Heart left ventricle (tissue), 16 donors: Measurements from ENCODE around the gene PPA1. TPM values are rescaled to one million over a fixed set of nuclear protein-coding genes. Genes with fewer than 3 reads are reported as not detected.

Experiments used
- ATAC-seq, 4 donors: fragments of 200-7000 bp; cut with Tn5 transposase; one replicate each; pipeline ENCODE4 v1.9.1; 2020 to 2022; ENCODE audit warnings: moderate library complexity in 4 of 4, mild to moderate bottlenecking in 3 of 4, moderate number of reproducible peaks in 1 of 4
- DNase-seq, 5 donors: peaks; one replicate each; pipeline ENCODE4 v3.0.0-alpha.2; 2020
- H3K27ac ChIP-seq, 12 donors: fragments of 200-600 bp; sonication (generic) in 4 of 12; one replicate each; pipeline versions ENCODE4 v1.5.0 to v1.8.0; 2016 to 2022; ENCODE audit warnings: mild to moderate bottlenecking in 2 of 12
- H3K27me3 ChIP-seq, 9 donors: fragments of 200-600 bp; sonication (generic) in 2 of 9; one replicate each; pipeline versions ENCODE4 v1.5.1 to v1.8.0; 2016 to 2022; ENCODE audit warnings: mild to moderate bottlenecking in 3 of 9
- H3K36me3 ChIP-seq, 9 donors: fragments of 200-600 bp; sonication (generic) in 2 of 9; one replicate each; pipeline versions ENCODE4 v1.5.0 to v1.8.0; 2018 to 2022; ENCODE audit warnings: mild to moderate bottlenecking in 2 of 9
- H3K4me1 ChIP-seq, 12 donors: fragments of 200-600 bp; sonication (generic) in 4 of 12; one replicate each; pipeline versions ENCODE4 v1.5.0 to v1.8.0; 2016 to 2022; ENCODE audit warnings: mild to moderate bottlenecking in 3 of 12
- H3K4me3 ChIP-seq, 12 donors: fragments of 200-600 bp; sonication (generic) in 4 of 12; one replicate each; pipeline versions ENCODE4 v1.5.0 to v1.8.0; 2017 to 2022; ENCODE audit warnings: mild to moderate bottlenecking in 9 of 12, moderate library complexity in 4 of 12
- H3K9me3 ChIP-seq, 12 donors: fragments of 200-600 bp; sonication (generic) in 4 of 12; one replicate each; pipeline versions ENCODE4 v1.5.0 to v1.8.0; 2016 to 2022; ENCODE audit warnings: mild to moderate bottlenecking in 1 of 12
- CTCF ChIP-seq, 12 donors: fragments of 200-600 bp; sonication (generic) in 4 of 12; IDR thresholded peaks; one replicate each; pipeline versions ENCODE4 v1.5.0 to v1.8.0; 2018 to 2022; ENCODE audit warnings: antibody characterized with exemption in 12 of 12, mild to moderate bottlenecking in 5 of 12
- POLR2A ChIP-seq, 2 donors: fragments of 450-650 bp; IDR thresholded peaks; one replicate each; pipeline ENCODE4 v1.6.1; 2017; ENCODE audit warnings: antibody characterized with exemption in 2 of 2, mild to moderate bottlenecking in 2 of 2, moderate library complexity in 2 of 2
- WGBS, 4 donors: extraction: QIAGEN DNeasy Blood & Tissue Kit in 2 of 4; methylation state at CpG; one replicate each; pipeline versions ENCODE4 v1.1.5 to v1.1.7; 2013 to 2018; 5-methylcytosine and 5-hydroxymethylcytosine counted together
- intact Hi-C, 10 donors: fragments of 100-400 bp; cut with DNase I; formaldehyde crosslinking; loops; one replicate each; pipeline versions ENCODE4 v1.11.1 to v1.14.2; 2022
- long read RNA-seq, 3 donors: library from polyadenylated mRNA; unstranded; transcript quantifications; one replicate each; pipeline ENCODE4 v2.0.0, GENCODE V29; 2020 to 2021
- polyA plus RNA-seq, 2 donors: library from polyadenylated mRNA; stranded (reverse); fragments of 200-250 nt; gene quantifications; one replicate each; pipeline ENCODE4 v1.2.3, GENCODE V29; 2013
- total RNA-seq, 9 donors: library from RNA; depleted of rRNA in 2 of 9; stranded (reverse); fragments of >200 nt in 2 of 9; fragmentation: NEBNext Ultra II Directional in 3 of 9; extraction: Animal tissue kit (Norgen Biotek cat#: 25700) in 3 of 9; gene quantifications; one replicate each; pipeline versions ENCODE4 v1.1.0 to v1.2.4, GENCODE V29; 2016 to 2023
- donor health status: ischemic (EF 13 %, LVEDD 7.1; RV severe dilation, severe dysfunction).
- donor health status: healthy with polysubstance abuse.
- donor health status: DM: no; HTN: yes; CAD: no.
- donor health status: DM: no; HTN: no; CAD: no.
- donor health status: ischemic (EF 25% LVEDD 6.9; RV normal size, moderate dysfunction).
- donor health status: ischemic (EF 25% LVEDD 5.7; RV mildly dilated, moderate dysfunction).
- donor health status: healthy.
- donor health status: DM: yes; HTN: yes; CAD: no.
- donor health status: ischemic (EF 35%, LVEDD 5.7; RV mildly dilated, moderate dysfunction).
- donor health status: nonischemic (EF 11% LVEDD 7.7; RV severe dilation, severe dysfunction).
- donor health status: DM: yes; HTN: yes; CAD: no.
- donor health status: PGD.
- donor health status: ischemic (EF 29% LVEDD 5.4; RV normal size, mild dysfunction).
- donor health status: nonischemic (EF 23%, LVEDD 6.1; RV moderate dilation, normal function).

Gene PPA1
- 100 to 1,000 TPM in 3 of 9 donors, 10 to 100 TPM in 6; 61.1 to 151 (median 81.0) TPM for total RNA-seq
- 100 to 1,000 TPM in 1 of 2 donors, 10 to 100 TPM in 1; 89.5 to 143 TPM for polyA plus RNA-seq
- long read RNA-seq, donor 1, transcript PPA1-202 (11 exons, 1,295 nt) = major isoform, 83 of 85 reads
- long read RNA-seq, donor 1, partial matches to known transcripts = 1 of 85 reads
- long read RNA-seq, donor 1, other reads (novel, unspliced or antisense) = 1 of 85 reads
- long read RNA-seq, donor 2, transcript PPA1-202 (11 exons, 1,295 nt) = major isoform, 481 of 489 reads
- long read RNA-seq, donor 2, partial matches to known transcripts = 5 of 489 reads
- long read RNA-seq, donor 2, other reads (novel, unspliced or antisense) = 3 of 489 reads
- long read RNA-seq, donor 3, transcript PPA1-202 (11 exons, 1,295 nt) = major isoform, 99 of 102 reads
- long read RNA-seq, donor 3, partial matches to known transcripts = 3 of 102 reads
- long read RNA-seq, donor 3, other reads (novel, unspliced or antisense) = 0 of 102 reads

- Histone ChIP-seq H3K4me3 (peak within 1 kb of the TSS; percentile 65 to 94 (median 83)), H3K9me3 (no peaks in the 10 kb centered on the region), H3K36me3 (peaks cover 0 to 21% (median 12%) of the 10 kb centered on the region in 9 donors), H3K4me1 (peaks cover 0 to 42% (median 12%) of the 10 kb centered on the region in 12 donors), H3K27me3 (no peaks in the 10 kb centered on the region), H3K27ac (peak within 1 kb of the TSS; percentile 25 to 89 (median 78))
- intact Hi-C loops = loop anchor here in 2 of 10 donors (2.0 to 5.0 kb wide), 2 partner anchors 63 to 129 kb away; no protein-coding TSS in a partner anchor
- DNase-seq (peak; percentile 99 to 100 (median 99)), ATAC-seq (peak; percentile 99 to 100 (median 99))
- TF ChIP-seq POLR2A (IDR thresholded peaks at IDR 0.05) (peak in 1 of 2 donors; percentile 94), CTCF (IDR thresholded peaks at IDR 0.05) (peak in 5 of 12 donors; percentile 2 to 23 (median 7))
- 0 to 2% (median 1%) methylated on average over 24 to 74 of the region's 74 CpGs for WGBS, 4 donors
Measured at GRCh38 chr10:70233109-70233938, at the start of gene PPA1. TSS of gene PPA1 (minus strand) at chr10:70233429. CDS start at chr10:70233327, 102 bp downstream.

- no peak for ATAC-seq
- Histone ChIP-seq H3K9me3 (no peaks in the 10 kb centered on the region), H3K27ac (no peak overlapping the region), H3K27me3 (peaks cover 5 to 44% (median 32%) of the 10 kb centered on the region in 9 donors), H3K4me1 (peaks cover 0 to 25% (median 6%) of the 10 kb centered on the region in 12 donors), H3K4me3 (no peak overlapping the region), H3K36me3 (no peaks in the 10 kb centered on the region)
- WGBS, 4 donors = 80 to 95% (median 85%) methylated on average over 1 of the region's 1 CpG
- no peak for DNase-seq
- intact Hi-C loops = loop anchor here in 2 of 10 donors (5.0 kb wide), 2 partner anchors 66 to 81 kb away; no protein-coding TSS in a partner anchor
- TF ChIP-seq CTCF (IDR thresholded peaks at IDR 0.05) (no peak), POLR2A (IDR thresholded peaks at IDR 0.05) (no peak)
Measured at GRCh38 chr10:70281609-70282008, 48.4 kb upstream of the PPA1 start.

GRCh38 chr10:70280099-70280498 is 46.9 kb upstream of the PPA1 start:
- intact Hi-C loops = loop anchor here in 2 of 10 donors (5.0 kb wide), 2 partner anchors 67 to 82 kb away; no protein-coding TSS in a partner anchor
- WGBS, 4 donors = 81 to 94% (median 87%) methylated on average over 6 of the region's 6 CpGs
- H3K4me3 ChIP-seq = no peak overlapping the region
- peaks cover 0 to 25% (median 6%) of the 10 kb centered on the region in 12 donors for H3K4me1 ChIP-seq
- H3K27me3 ChIP-seq = peaks cover 5 to 34% (median 18%) of the 10 kb centered on the region in 9 donors
- H3K36me3 ChIP-seq = no peaks in the 10 kb centered on the region
- no peak overlapping the region for H3K27ac ChIP-seq
- H3K9me3 ChIP-seq = peaks cover 0 to 4% (median 0%) of the 10 kb centered on the region in 12 donors
- TF ChIP-seq CTCF (IDR thresholded peaks at IDR 0.05) = no peak
- TF ChIP-seq POLR2A (IDR thresholded peaks at IDR 0.05) = no peak
- DNase-seq (no peak), ATAC-seq (no peak)
